SK-N-SH treated with all-trans-retinoic acid at 6 μM for 48 hours (cell line): ENCODE measurements around the gene ATP11A.

Experiments
- ARNTL ChIP-seq: fragments of 450-650 bp; formaldehyde crosslinking; IDR thresholded peaks from 2 replicates; pipeline ENCODE4 v1.5.0; 2020; ENCODE audit warnings: low read depth, mild to moderate bottlenecking, moderate library complexity, borderline replicate concordance
- BACH2 ChIP-seq: fragments of 250-450 bp; sonication (Bioruptor Pico); IDR thresholded peaks from 2 replicates; pipeline ENCODE4 v1.9.0; 2021; ENCODE audit warnings: mild to moderate bottlenecking, borderline replicate concordance
- GLIS3 ChIP-seq: fragments of 250-450 bp; sonication (Bioruptor Pico); IDR thresholded peaks from 2 replicates; pipeline ENCODE4 v1.5.0; 2020; ENCODE audit warnings: mild to moderate bottlenecking, moderate library complexity
- PPARA ChIP-seq: fragments of 250-450 bp; sonication (Bioruptor Pico); IDR thresholded peaks from 2 replicates; pipeline ENCODE4 v1.5.0; 2020; ENCODE audit warnings: mild to moderate bottlenecking, borderline replicate concordance
- RARB ChIP-seq: fragments of 250-450 bp; sonication (Bioruptor Pico); IDR thresholded peaks from 2 replicates; pipeline ENCODE4 v1.8.0; 2021; ENCODE audit warnings: mild to moderate bottlenecking, moderate library complexity
- TOX ChIP-seq: fragments of 250-450 bp; sonication (Bioruptor Pico); IDR thresholded peaks from 2 replicates; pipeline ENCODE4 v1.8.0; 2021; ENCODE audit warnings: mild to moderate bottlenecking, moderate library complexity, borderline replicate concordance
- ZC3H10 ChIP-seq: fragments of 250-450 bp; sonication (Bioruptor Pico); IDR thresholded peaks from 2 replicates; pipeline ENCODE4 v1.5.1; 2021; ENCODE audit warnings: mild to moderate bottlenecking, moderate library complexity
- ZFP30 ChIP-seq: fragments of 450-650 bp; formaldehyde crosslinking; IDR thresholded peaks from 2 replicates; pipeline ENCODE4 v1.5.0; 2022; ENCODE audit warnings: mild to moderate bottlenecking, moderate library complexity
- ZNF565 ChIP-seq: fragments of 450-650 bp; formaldehyde crosslinking; conservative IDR thresholded peaks from 2 replicates; pipeline ENCODE4 v1.5.0; 2020; ENCODE audit warnings: low read depth, mild to moderate bottlenecking, moderate library complexity
- ZNF8 ChIP-seq: fragments of 450-650 bp; formaldehyde crosslinking; IDR thresholded peaks from 2 replicates; pipeline ENCODE4 v1.5.0; 2020; ENCODE audit warnings: mild to moderate bottlenecking, moderate library complexity
- TF ChIP-seq, protein P1 (sequence below): fragments of 250-450 bp; sonication (Bioruptor Pico); IDR thresholded peaks from 2 replicates; pipeline ENCODE4 v1.8.0; 2020; ENCODE audit warnings: mild to moderate bottlenecking, moderate library complexity, borderline replicate concordance
- TF ChIP-seq, protein P2 (sequence below): fragments of 250-450 bp; sonication (Bioruptor Pico); IDR thresholded peaks from 2 replicates; pipeline ENCODE4 v1.5.1; 2020; ENCODE audit warnings: low read depth, mild to moderate bottlenecking, moderate library complexity
- TF ChIP-seq, protein P3 (sequence below): fragments of 250-450 bp; sonication (Bioruptor Pico); IDR thresholded peaks from 2 replicates; pipeline ENCODE4 v1.5.1; 2021; ENCODE audit warnings: mild to moderate bottlenecking, moderate library complexity
- TF ChIP-seq, protein P4 (sequence below): fragments of 250-450 bp; sonication (Bioruptor Pico); IDR thresholded peaks from 2 replicates; pipeline ENCODE4 v1.5.0; 2020; ENCODE audit warnings: mild to moderate bottlenecking, moderate library complexity

DNA sequence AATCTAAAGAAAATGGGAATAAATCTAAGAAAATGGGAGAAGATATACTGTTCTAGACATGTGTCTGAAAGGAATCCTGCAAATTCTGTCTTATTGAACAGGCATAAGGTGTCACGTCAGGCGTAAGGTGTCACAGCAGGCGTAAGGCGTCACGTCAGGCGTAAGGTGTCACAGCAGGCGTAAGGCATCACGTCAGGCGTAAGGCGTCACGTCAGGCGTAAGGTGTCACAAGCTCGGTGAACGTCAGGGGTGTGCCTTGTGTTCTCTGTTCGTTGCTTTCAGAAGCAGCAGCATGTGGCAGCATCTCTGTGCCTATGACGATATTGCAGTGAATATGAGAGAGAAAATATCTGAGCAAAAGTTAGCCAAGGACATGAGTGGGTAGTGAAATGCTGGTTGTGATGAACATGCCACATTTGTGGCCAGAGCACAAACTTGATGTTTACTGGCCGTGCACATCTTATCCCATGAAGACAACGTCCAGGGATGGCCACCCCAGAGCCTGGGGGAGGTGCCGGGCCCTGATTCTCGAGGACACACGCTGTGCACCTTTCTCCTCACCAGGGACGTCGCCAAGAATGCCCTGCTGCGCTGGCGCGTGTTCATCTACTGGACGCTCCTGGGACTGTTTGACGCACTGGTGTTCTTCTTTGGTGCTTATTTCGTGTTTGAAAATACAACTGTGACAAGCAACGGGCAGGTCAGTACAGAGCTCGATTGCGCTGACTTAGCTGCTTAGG is 172.2 kb downstream of the ATP11A start:
- TF ChIP-seq GLIS3 (no peak), RARB (no peak), ZNF8 (CRISPR knock-in tag) (no peak), ARNTL (no peak), PPARA (CRISPR knock-in tag) (no peak), BACH2 (no peak), ZFP30 (no peak), ZNF565 (CRISPR knock-in tag) (no peak), ZC3H10 (CRISPR knock-in tag) (no peak), TOX (CRISPR knock-in tag) (no peak)
- TF ChIP-seq, protein P1, sequence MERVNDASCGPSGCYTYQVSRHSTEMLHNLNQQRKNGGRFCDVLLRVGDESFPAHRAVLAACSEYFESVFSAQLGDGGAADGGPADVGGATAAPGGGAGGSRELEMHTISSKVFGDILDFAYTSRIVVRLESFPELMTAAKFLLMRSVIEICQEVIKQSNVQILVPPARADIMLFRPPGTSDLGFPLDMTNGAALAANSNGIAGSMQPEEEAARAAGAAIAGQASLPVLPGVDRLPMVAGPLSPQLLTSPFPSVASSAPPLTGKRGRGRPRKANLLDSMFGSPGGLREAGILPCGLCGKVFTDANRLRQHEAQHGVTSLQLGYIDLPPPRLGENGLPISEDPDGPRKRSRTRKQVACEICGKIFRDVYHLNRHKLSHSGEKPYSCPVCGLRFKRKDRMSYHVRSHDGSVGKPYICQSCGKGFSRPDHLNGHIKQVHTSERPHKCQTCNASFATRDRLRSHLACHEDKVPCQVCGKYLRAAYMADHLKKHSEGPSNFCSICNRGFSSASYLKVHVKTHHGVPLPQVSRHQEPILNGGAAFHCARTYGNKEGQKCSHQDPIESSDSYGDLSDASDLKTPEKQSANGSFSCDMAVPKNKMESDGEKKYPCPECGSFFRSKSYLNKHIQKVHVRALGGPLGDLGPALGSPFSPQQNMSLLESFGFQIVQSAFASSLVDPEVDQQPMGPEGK: no peak
- TF ChIP-seq, protein P2, sequence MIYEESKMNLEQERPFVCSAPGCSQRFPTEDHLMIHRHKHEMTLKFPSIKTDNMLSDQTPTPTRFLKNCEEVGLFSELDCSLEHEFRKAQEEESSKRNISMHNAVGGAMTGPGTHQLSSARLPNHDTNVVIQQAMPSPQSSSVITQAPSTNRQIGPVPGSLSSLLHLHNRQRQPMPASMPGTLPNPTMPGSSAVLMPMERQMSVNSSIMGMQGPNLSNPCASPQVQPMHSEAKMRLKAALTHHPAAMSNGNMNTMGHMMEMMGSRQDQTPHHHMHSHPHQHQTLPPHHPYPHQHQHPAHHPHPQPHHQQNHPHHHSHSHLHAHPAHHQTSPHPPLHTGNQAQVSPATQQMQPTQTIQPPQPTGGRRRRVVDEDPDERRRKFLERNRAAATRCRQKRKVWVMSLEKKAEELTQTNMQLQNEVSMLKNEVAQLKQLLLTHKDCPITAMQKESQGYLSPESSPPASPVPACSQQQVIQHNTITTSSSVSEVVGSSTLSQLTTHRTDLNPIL (CRISPR knock-in tag): no peak
- TF ChIP-seq, protein P3, sequence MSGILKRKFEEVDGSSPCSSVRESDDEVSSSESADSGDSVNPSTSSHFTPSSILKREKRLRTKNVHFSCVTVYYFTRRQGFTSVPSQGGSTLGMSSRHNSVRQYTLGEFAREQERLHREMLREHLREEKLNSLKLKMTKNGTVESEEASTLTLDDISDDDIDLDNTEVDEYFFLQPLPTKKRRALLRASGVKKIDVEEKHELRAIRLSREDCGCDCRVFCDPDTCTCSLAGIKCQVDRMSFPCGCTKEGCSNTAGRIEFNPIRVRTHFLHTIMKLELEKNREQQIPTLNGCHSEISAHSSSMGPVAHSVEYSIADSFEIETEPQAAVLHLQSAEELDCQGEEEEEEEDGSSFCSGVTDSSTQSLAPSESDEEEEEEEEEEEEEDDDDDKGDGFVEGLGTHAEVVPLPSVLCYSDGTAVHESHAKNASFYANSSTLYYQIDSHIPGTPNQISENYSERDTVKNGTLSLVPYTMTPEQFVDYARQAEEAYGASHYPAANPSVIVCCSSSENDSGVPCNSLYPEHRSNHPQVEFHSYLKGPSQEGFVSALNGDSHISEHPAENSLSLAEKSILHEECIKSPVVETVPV (CRISPR knock-in tag): no peak
- TF ChIP-seq, protein P4, sequence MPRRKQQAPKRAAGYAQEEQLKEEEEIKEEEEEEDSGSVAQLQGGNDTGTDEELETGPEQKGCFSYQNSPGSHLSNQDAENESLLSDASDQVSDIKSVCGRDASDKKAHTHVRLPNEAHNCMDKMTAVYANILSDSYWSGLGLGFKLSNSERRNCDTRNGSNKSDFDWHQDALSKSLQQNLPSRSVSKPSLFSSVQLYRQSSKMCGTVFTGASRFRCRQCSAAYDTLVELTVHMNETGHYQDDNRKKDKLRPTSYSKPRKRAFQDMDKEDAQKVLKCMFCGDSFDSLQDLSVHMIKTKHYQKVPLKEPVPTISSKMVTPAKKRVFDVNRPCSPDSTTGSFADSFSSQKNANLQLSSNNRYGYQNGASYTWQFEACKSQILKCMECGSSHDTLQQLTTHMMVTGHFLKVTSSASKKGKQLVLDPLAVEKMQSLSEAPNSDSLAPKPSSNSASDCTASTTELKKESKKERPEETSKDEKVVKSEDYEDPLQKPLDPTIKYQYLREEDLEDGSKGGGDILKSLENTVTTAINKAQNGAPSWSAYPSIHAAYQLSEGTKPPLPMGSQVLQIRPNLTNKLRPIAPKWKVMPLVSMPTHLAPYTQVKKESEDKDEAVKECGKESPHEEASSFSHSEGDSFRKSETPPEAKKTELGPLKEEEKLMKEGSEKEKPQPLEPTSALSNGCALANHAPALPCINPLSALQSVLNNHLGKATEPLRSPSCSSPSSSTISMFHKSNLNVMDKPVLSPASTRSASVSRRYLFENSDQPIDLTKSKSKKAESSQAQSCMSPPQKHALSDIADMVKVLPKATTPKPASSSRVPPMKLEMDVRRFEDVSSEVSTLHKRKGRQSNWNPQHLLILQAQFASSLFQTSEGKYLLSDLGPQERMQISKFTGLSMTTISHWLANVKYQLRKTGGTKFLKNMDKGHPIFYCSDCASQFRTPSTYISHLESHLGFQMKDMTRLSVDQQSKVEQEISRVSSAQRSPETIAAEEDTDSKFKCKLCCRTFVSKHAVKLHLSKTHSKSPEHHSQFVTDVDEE (CRISPR knock-in tag): no peak
